ENCODE results near the gene GCLM. TPM values are rescaled to one million over a fixed set of nuclear protein-coding genes. Genes with fewer than 3 reads are reported as not detected.

The GCLM gene
- total RNA-seq, 1 experiment from 2014 or later: 14.1 TPM

DNA sequence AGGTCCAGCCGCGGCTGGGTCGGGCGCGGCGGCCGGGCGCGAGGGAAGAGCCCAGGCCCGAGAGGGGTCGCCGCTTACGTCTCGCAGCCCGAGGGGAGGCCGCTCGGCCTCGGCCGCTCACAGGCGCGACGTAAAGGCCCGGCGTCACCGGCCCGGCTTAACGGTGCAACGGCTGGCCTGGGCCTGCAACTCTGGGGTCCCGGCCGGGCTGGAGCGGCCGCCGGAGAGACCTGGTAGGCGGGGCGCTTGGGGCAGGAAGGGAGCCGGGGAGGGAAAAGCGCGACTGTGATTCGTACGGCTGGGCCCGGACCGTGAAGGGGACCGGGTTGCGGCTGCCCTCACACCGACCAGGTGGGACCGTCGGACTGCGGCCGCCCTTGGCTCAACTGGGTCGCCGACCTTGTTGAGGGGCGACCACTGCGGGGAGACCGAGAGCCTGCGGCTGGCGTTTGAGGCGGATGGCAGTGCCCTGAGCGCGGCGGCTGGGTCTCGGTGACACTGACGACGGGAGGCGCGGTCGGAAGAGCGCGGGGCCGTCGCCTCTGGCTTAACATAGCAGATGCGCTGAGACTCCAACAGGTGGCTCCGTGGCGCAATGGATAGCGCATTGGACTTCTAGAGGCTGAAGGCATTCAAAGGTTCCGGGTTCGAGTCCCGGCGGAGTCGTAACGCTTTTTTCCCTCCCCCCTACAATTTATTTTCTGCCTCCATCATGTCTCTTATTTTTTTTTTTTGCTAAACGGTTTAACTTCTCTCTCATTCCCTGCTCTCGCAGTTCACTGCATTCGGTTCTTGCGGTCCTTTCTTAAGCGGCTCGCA, 62.0 kb downstream of the GCLM start (continued):
- TF ChIP-seq, protein P1, sequence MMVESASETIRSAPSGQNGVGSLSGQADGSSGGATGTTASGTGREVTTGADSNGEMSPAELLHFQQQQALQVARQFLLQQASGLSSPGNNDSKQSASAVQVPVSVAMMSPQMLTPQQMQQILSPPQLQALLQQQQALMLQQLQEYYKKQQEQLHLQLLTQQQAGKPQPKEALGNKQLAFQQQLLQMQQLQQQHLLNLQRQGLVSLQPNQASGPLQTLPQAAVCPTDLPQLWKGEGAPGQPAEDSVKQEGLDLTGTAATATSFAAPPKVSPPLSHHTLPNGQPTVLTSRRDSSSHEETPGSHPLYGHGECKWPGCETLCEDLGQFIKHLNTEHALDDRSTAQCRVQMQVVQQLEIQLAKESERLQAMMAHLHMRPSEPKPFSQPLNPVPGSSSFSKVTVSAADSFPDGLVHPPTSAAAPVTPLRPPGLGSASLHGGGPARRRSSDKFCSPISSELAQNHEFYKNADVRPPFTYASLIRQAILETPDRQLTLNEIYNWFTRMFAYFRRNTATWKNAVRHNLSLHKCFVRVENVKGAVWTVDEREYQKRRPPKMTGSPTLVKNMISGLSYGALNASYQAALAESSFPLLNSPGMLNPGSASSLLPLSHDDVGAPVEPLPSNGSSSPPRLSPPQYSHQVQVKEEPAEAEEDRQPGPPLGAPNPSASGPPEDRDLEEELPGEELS (CRISPR knock-in tag; IDR thresholded peaks at IDR 0.05): no peak
- 0 out of 2 replicates have a peak, but pooled peaks have one; percentile 31 for TF ChIP-seq ESRRA (CRISPR knock-in tag; IDR thresholded peaks at IDR 0.05; ENCODE audit: borderline replicate concordance)
- TF ChIP-seq, protein P2, sequence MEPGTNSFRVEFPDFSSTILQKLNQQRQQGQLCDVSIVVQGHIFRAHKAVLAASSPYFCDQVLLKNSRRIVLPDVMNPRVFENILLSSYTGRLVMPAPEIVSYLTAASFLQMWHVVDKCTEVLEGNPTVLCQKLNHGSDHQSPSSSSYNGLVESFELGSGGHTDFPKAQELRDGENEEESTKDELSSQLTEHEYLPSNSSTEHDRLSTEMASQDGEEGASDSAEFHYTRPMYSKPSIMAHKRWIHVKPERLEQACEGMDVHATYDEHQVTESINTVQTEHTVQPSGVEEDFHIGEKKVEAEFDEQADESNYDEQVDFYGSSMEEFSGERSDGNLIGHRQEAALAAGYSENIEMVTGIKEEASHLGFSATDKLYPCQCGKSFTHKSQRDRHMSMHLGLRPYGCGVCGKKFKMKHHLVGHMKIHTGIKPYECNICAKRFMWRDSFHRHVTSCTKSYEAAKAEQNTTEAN (CRISPR knock-in tag; IDR thresholded peaks at IDR 0.05): 0 out of 2 replicates have a peak, but pooled peaks have one; percentile 49

DNA sequence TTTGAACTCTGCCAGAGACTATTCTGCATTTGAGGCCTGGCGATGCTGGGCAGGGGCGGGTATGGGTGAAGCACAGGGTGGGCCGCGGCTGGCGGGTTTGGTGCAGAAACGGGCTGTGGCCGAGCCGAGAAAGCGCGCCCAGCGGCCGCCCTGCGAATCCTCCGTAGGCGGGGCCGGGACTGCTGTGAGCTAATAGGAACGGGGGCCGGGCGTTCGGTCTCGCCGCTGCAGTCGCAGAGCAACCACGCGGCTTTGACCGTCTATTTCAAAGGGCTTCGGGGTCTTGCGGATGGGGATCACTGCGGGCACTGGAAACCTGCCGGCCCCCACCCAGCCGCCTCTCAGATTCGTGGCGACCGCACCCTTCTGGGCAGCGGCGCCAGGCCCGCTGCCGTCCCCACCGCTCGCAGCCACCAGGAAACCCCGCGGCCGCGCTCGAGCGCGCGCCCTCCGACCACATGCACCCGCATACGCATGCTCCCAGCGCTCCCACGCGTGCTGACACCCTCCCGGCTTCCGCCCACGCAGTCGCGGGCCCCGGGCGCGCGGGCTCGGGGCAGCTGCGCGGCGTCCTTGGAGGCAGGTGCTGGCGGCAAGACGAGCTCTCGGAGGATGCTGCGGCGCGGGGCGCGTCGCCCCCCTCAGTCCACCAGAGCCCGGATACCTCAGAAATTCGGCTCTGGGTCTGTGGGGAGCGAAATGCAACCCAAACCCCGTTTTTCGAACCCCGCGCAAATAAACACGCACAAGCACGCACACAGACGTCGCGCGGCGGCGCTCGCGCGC, 62.8 kb downstream of the GCLM start:
- POLR2A ChIA-PET: interaction anchor here (0.6 to 3.5 kb wide), 10 partner anchors 25 to 766 kb away, joined by 3 to 13 read pairs (median 4); partner anchors contain the start of genes BCAR3 and DNTTIP2
- peaks cover 13% of the 10 kb centered on the region for H3K9me3 Mint-ChIP-seq
- DNase-seq (ENCODE audit: low spot score): peak; percentile 89
- ATAC-seq: peak; percentile 68
- CTCF ChIA-PET: interaction anchor here (0.8 to 6.2 kb wide), 19 partner anchors 18 to 542 kb away, joined by 3 to 135 read pairs (median 5); partner anchors contain the start of gene BCAR3
- no peak overlapping the region for H3K27ac Mint-ChIP-seq
- H3K36me3 Mint-ChIP-seq: peaks cover 12% of the 10 kb centered on the region
- peaks cover 5% of the 10 kb centered on the region for H3K27me3 Mint-ChIP-seq (ENCODE audit: low read depth)
- H3K4me3 Mint-ChIP-seq: peak overlapping the region; percentile 95
- peaks cover 13% of the 10 kb centered on the region for H3K4me1 Mint-ChIP-seq
- TF ChIP-seq, protein P3, sequence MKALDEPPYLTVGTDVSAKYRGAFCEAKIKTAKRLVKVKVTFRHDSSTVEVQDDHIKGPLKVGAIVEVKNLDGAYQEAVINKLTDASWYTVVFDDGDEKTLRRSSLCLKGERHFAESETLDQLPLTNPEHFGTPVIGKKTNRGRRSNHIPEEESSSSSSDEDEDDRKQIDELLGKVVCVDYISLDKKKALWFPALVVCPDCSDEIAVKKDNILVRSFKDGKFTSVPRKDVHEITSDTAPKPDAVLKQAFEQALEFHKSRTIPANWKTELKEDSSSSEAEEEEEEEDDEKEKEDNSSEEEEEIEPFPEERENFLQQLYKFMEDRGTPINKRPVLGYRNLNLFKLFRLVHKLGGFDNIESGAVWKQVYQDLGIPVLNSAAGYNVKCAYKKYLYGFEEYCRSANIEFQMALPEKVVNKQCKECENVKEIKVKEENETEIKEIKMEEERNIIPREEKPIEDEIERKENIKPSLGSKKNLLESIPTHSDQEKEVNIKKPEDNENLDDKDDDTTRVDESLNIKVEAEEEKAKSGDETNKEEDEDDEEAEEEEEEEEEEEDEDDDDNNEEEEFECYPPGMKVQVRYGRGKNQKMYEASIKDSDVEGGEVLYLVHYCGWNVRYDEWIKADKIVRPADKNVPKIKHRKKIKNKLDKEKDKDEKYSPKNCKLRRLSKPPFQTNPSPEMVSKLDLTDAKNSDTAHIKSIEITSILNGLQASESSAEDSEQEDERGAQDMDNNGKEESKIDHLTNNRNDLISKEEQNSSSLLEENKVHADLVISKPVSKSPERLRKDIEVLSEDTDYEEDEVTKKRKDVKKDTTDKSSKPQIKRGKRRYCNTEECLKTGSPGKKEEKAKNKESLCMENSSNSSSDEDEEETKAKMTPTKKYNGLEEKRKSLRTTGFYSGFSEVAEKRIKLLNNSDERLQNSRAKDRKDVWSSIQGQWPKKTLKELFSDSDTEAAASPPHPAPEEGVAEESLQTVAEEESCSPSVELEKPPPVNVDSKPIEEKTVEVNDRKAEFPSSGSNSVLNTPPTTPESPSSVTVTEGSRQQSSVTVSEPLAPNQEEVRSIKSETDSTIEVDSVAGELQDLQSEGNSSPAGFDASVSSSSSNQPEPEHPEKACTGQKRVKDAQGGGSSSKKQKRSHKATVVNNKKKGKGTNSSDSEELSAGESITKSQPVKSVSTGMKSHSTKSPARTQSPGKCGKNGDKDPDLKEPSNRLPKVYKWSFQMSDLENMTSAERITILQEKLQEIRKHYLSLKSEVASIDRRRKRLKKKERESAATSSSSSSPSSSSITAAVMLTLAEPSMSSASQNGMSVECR (CRISPR knock-in tag; IDR thresholded peaks at IDR 0.05; ENCODE audit: borderline replicate concordance): peak; percentile 13
- TF ChIP-seq JUN (CRISPR knock-in tag; IDR thresholded peaks at IDR 0.05): no peak
- TF ChIP-seq NFATC4 (CRISPR knock-in tag; IDR thresholded peaks at IDR 0.05): no peak
- no peak for TF ChIP-seq PRRX2 (CRISPR knock-in tag; IDR thresholded peaks at IDR 0.05)
- peak; percentile 61; the same call in 1 of the 2 replicates for TF ChIP-seq KAT7 (CRISPR knock-in tag; IDR thresholded peaks at IDR 0.05; ENCODE audit: borderline replicate concordance)
- TF ChIP-seq GTF2I (CRISPR knock-in tag; conservative IDR thresholded peaks at IDR 0.05): no peak
- peak; percentile 22; the same call in 1 of the 2 replicates for TF ChIP-seq ZNF219 (CRISPR knock-in tag; IDR thresholded peaks at IDR 0.05; ENCODE audit: borderline replicate concordance)
- no peak for TF ChIP-seq SOX15 (CRISPR knock-in tag; IDR thresholded peaks at IDR 0.05)
- TF ChIP-seq, protein P4, sequence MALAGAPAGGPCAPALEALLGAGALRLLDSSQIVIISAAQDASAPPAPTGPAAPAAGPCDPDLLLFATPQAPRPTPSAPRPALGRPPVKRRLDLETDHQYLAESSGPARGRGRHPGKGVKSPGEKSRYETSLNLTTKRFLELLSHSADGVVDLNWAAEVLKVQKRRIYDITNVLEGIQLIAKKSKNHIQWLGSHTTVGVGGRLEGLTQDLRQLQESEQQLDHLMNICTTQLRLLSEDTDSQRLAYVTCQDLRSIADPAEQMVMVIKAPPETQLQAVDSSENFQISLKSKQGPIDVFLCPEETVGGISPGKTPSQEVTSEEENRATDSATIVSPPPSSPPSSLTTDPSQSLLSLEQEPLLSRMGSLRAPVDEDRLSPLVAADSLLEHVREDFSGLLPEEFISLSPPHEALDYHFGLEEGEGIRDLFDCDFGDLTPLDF (CRISPR knock-in tag; IDR thresholded peaks at IDR 0.05): peak; percentile 26; the same call in 1 of the 2 replicates
- TF ChIP-seq FOXP1 (CRISPR knock-in tag; IDR thresholded peaks at IDR 0.05; ENCODE audit: borderline replicate concordance): no peak
- TF ChIP-seq, protein P5, sequence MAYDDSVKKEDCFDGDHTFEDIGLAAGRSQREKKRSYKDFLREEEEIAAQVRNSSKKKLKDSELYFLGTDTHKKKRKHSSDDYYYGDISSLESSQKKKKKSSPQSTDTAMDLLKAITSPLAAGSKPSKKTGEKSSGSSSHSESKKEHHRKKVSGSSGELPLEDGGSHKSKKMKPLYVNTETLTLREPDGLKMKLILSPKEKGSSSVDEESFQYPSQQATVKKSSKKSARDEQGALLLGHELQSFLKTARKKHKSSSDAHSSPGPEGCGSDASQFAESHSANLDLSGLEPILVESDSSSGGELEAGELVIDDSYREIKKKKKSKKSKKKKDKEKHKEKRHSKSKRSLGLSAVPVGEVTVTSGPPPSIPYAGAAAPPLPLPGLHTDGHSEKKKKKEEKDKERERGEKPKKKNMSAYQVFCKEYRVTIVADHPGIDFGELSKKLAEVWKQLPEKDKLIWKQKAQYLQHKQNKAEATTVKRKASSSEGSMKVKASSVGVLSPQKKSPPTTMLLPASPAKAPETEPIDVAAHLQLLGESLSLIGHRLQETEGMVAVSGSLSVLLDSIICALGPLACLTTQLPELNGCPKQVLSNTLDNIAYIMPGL (CRISPR knock-in tag; IDR thresholded peaks at IDR 0.05): peak; percentile 37; the same call in 1 of the 2 replicates
- TF ChIP-seq TEAD4 (CRISPR knock-in tag; IDR thresholded peaks at IDR 0.05): no peak
- TF ChIP-seq ATF1 (CRISPR knock-in tag; IDR thresholded peaks at IDR 0.05): no peak
- TF ChIP-seq, protein P6, sequence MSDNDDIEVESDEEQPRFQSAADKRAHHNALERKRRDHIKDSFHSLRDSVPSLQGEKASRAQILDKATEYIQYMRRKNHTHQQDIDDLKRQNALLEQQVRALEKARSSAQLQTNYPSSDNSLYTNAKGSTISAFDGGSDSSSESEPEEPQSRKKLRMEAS (CRISPR knock-in tag; IDR thresholded peaks at IDR 0.05): no peak; the same call in 1 of the 2 replicates
- TF ChIP-seq, protein P7, sequence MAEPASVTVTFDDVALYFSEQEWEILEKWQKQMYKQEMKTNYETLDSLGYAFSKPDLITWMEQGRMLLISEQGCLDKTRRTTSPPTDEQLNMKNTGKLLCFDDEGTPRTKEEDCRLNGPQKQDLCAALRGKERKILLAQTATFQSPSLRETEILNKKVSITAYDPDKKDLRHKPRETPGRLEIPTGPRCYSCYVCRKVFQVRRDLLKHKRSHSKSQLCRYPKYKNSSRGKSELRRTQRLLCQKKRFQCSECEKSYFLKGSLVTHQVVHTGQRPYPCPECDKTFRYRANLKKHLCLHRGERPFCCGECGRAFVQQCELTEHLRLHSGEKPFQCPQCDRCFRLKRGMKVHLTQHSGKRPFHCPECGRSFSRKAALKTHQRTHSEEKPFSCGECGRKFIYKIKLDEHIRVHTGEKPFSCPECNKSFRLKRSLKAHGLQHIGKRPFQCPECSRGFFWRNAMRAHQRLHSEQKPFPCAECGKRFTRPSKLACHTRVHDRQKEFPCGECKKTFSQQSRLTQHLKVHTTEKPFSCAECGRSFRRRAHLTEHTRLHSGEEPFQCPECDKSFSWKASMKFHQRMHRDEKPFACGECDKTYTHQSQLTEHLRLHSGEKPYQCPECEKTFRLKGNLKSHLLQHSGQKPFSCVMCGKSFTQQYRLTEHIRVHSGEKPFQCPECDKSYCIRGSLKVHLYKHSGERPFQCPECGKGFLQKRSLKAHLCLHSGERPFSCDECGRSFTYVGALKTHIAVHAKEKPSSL (CRISPR knock-in tag; conservative IDR thresholded peaks at IDR 0.05): no peak
- no peak for TF ChIP-seq RELA (CRISPR knock-in tag; IDR thresholded peaks at IDR 0.05; ENCODE audit: borderline replicate concordance)
- peak; percentile 29; the same call in 1 of the 2 replicates for TF ChIP-seq CREB1 (CRISPR knock-in tag; IDR thresholded peaks at IDR 0.05)
